WTC11 (cell line): ENCODE measurements around the gene UGT1A10. TPM values are rescaled to one million over a fixed set of nuclear protein-coding genes. Genes with fewer than 3 reads are reported as not detected.
A peak's percentile ranks its signal among the peaks of the same experiment; 100 is the strongest.

Source experiments
- ATAC-seq: fragments of 200-7000 bp; cut with Tn5 transposase; 2 replicates; pipeline ENCODE4 v1.10.0; 2021; ENCODE audit warnings: mild to moderate bottlenecking, moderate library complexity
- CTCF ChIA-PET: fragments of 300-600 bp; sonication (Branson Sonifier 250); formaldehyde crosslinking; loops from one replicate; lab custom pipeline; 2021; ENCODE audit warnings: antibody characterized with exemption; lab: Charles Lee
- POLR2A ChIA-PET: fragments of 350-600 bp; sonication (Branson Sonifier 250); formaldehyde crosslinking; loops from one replicate; lab custom pipeline; 2021; ENCODE audit warnings: antibody characterized with exemption; lab: Charles Lee
- DNase-seq: peaks from one replicate; pipeline ENCODE4 v3.0.0; 2021; ENCODE audit warnings: low spot score
- H3K27ac Mint-ChIP-seq: 2 replicates; pipeline ENCODE4 v1.8.0; 2021; ENCODE audit warnings: mixed read lengths
- H3K27me3 Mint-ChIP-seq: 2 replicates; pipeline ENCODE4 v1.8.0; 2021; ENCODE audit warnings: low read depth, mild to moderate bottlenecking, moderate library complexity, mixed read lengths
- H3K36me3 Mint-ChIP-seq: 2 replicates; pipeline ENCODE4 v1.8.0; 2021; ENCODE audit warnings: mixed read lengths
- H3K4me1 Mint-ChIP-seq: 2 replicates; pipeline ENCODE4 v1.8.0; 2022; ENCODE audit warnings: mixed read lengths
- H3K4me3 Mint-ChIP-seq: 2 replicates; pipeline ENCODE4 v1.8.0; 2021; ENCODE audit warnings: mild to moderate bottlenecking, moderate library complexity, mixed read lengths
- H3K9me3 Mint-ChIP-seq: 2 replicates; pipeline ENCODE4 v1.8.0; 2021; ENCODE audit warnings: mixed read lengths
- ATF2 ChIP-seq: sonication (generic); formaldehyde crosslinking; IDR thresholded peaks from 2 replicates; pipeline ENCODE4 v1.8.1; 2022; ENCODE audit warnings: low read depth, missing genetic modification reagents, borderline replicate concordance
- ATF3 ChIP-seq: sonication (generic); formaldehyde crosslinking; conservative IDR thresholded peaks from 2 replicates; pipeline ENCODE4 v1.8.1; 2022; ENCODE audit warnings: mild to moderate bottlenecking, missing genetic modification reagents
- E2F1 ChIP-seq: sonication (generic); formaldehyde crosslinking; IDR thresholded peaks from 2 replicates; pipeline ENCODE4 v1.8.0; 2022; ENCODE audit warnings: mild to moderate bottlenecking, missing genetic modification reagents
- ETV6 ChIP-seq: sonication (generic); formaldehyde crosslinking; IDR thresholded peaks from 2 replicates; pipeline ENCODE4 v1.8.1; 2022; ENCODE audit warnings: mild to moderate bottlenecking, missing genetic modification reagents
- HMGA2 ChIP-seq: fragments of 250-450 bp; sonication (Bioruptor Pico); IDR thresholded peaks from 2 replicates; pipeline ENCODE4 v1.4.0; 2021; ENCODE audit warnings: mild to moderate bottlenecking, moderate library complexity
- IRF1 ChIP-seq: sonication (generic); formaldehyde crosslinking; IDR thresholded peaks from 2 replicates; pipeline ENCODE4 v1.8.0; 2023; ENCODE audit warnings: missing genetic modification reagents
- MXD4 ChIP-seq: fragments of 250-450 bp; sonication (Bioruptor Pico); IDR thresholded peaks from 2 replicates; pipeline ENCODE4 v1.8.0; 2021; ENCODE audit warnings: mild to moderate bottlenecking, moderate library complexity, borderline replicate concordance
- PRDM15 ChIP-seq: sonication (generic); formaldehyde crosslinking; IDR thresholded peaks from 2 replicates; pipeline ENCODE4 v1.8.0; 2022; ENCODE audit warnings: missing genetic modification reagents
- PRRX2 ChIP-seq: fragments of 250-450 bp; sonication (Bioruptor Pico); IDR thresholded peaks from 2 replicates; pipeline ENCODE4 v1.8.0; 2021; ENCODE audit warnings: mild to moderate bottlenecking
- TP53 ChIP-seq: sonication (generic); formaldehyde crosslinking; IDR thresholded peaks from 2 replicates; pipeline ENCODE4 v1.8.1; 2023; ENCODE audit warnings: mild to moderate bottlenecking, missing genetic modification reagents
- USF1 ChIP-seq: sonication (generic); formaldehyde crosslinking; IDR thresholded peaks from 2 replicates; pipeline ENCODE4 v1.8.0; 2022; ENCODE audit warnings: mild to moderate bottlenecking, missing genetic modification reagents
- ZBTB43 ChIP-seq: sonication (generic); formaldehyde crosslinking; IDR thresholded peaks from 2 replicates; pipeline ENCODE4 v1.8.1; 2023; ENCODE audit warnings: mild to moderate bottlenecking, missing genetic modification reagents
- ZNF121 ChIP-seq: sonication (generic); formaldehyde crosslinking; IDR thresholded peaks from 2 replicates; pipeline ENCODE4 v1.8.0; 2023; ENCODE audit warnings: missing genetic modification reagents
- ZNF219 ChIP-seq: sonication (generic); formaldehyde crosslinking; IDR thresholded peaks from 2 replicates; pipeline ENCODE4 v1.8.0; 2023; ENCODE audit warnings: missing genetic modification reagents, mild to moderate bottlenecking, borderline replicate concordance
- ZNF423 ChIP-seq: fragments of 250-450 bp; sonication (Bioruptor Pico); IDR thresholded peaks from 2 replicates; pipeline ENCODE4 v2.1.2; 2022; ENCODE audit warnings: mild to moderate bottlenecking, moderate library complexity
- total RNA-seq: library from RNA; stranded (reverse); gene quantifications from 3 replicates; pipeline ENCODE4 v1.2.3, GENCODE V29; 2021

The UGT1A10 gene
- total RNA-seq, 1 experiment from 2014 or later: not detected

GRCh38 chr2:233689501-233689900, 53.3 kb downstream of the UGT1A10 start (continued):
- TF ChIP-seq PRDM15 (CRISPR knock-in tag) (no peak), E2F1 (CRISPR knock-in tag) (no peak), ETV6 (CRISPR knock-in tag) (no peak)

- POLR2A ChIA-PET: no interaction called here
- DNase-seq (no peak), ATAC-seq (no peak)
- 0 out of 2 replicates have a peak, but pooled peaks cover 4% of the 10 kb centered on the region for H3K9me3 Mint-ChIP-seq
- H3K27me3 Mint-ChIP-seq: peaks cover 3% of the 10 kb centered on the region; the same call in 1 of the 2 replicates
- TF ChIP-seq ATF2 (CRISPR knock-in tag) (no peak), HMGA2 (no peak)
- H3K4me1 Mint-ChIP-seq: peaks cover 24% of the 10 kb centered on the region
- H3K36me3 Mint-ChIP-seq: no peaks in the 10 kb centered on the region
- H3K4me3 Mint-ChIP-seq: no peak overlapping the region
- no peak overlapping the region for H3K27ac Mint-ChIP-seq
- CTCF ChIA-PET: interaction anchor here (0.7 to 1.7 kb wide), 2 partner anchors 21 to 592 kb away, joined by 3 to 4 read pairs; no protein-coding TSS in a partner anchor
These were observed 54.2 kb downstream of the UGT1A10 start for GRCh38 chr2:233690444-233690843.

- H3K9me3 Mint-ChIP-seq: 0 out of 2 replicates have a peak, but pooled peaks cover 4% of the 10 kb centered on the region
- no peak overlapping the region for H3K27ac Mint-ChIP-seq
- H3K36me3 Mint-ChIP-seq: no peaks in the 10 kb centered on the region
- DNase-seq (no peak), ATAC-seq (peak; percentile 81)
- H3K4me1 Mint-ChIP-seq: peaks cover 24% of the 10 kb centered on the region
- H3K27me3 Mint-ChIP-seq: peaks cover 3% of the 10 kb centered on the region; the same call in 1 of the 2 replicates
- H3K4me3 Mint-ChIP-seq: no peak overlapping the region
- TF ChIP-seq TP53 (CRISPR knock-in tag) (no peak), IRF1 (CRISPR knock-in tag) (no peak), PRRX2 (CRISPR knock-in tag) (no peak), USF1 (no peak), ZNF121 (CRISPR knock-in tag) (no peak), ATF3 (CRISPR knock-in tag) (no peak), MXD4 (no peak), ZNF423 (no peak), ZNF219 (no peak), ZBTB43 (CRISPR knock-in tag) (no peak)
- CTCF ChIA-PET: interaction anchor here (1.7 kb wide), 1 partner anchor 20 kb away, joined by 4 read pairs; no protein-coding TSS in a partner anchor
- POLR2A ChIA-PET: no interaction called here
These were observed 55.5 kb downstream of the UGT1A10 start for GRCh38 chr2:233691443-233692433.
